HT1080 (cell line): ENCODE data around the gene CKMT1B. TPM values are rescaled to one million over a fixed set of nuclear protein-coding genes. Genes with fewer than 3 reads are reported as not detected.
"Not testable (repeated sequence)": the region's sequence is repeated elsewhere in the genome, so short reads cannot be mapped to it uniquely, and the experiment has no call there.

Experiments used
- DNase-seq: peaks from one replicate; pipeline ENCODE4 v3.0.0-alpha.2; 2015; ENCODE audit warnings: low read depth
- small RNA-seq: library from RNA; depleted of rRNA; stranded (forward); fragments of <200 nt; gene quantifications from one replicate; pipeline ENCODE3, GENCODE V24; 2014
- total RNA-seq: library from RNA; depleted of rRNA; stranded (reverse); fragments of >200 nt; shearing (Covaris generic); gene quantifications from 2 replicates; pipeline ENCODE4 v1.2.3, GENCODE V29; 2014; rRNA removed

Gene CKMT1B
- total RNA-seq, 1 experiment from 2014 or later: 0.27 TPM

GRCh38 chr15:43626937-43627336, 33.1 kb downstream of the CKMT1B start:
- not testable (repeated sequence) for DNase-seq

DNA sequence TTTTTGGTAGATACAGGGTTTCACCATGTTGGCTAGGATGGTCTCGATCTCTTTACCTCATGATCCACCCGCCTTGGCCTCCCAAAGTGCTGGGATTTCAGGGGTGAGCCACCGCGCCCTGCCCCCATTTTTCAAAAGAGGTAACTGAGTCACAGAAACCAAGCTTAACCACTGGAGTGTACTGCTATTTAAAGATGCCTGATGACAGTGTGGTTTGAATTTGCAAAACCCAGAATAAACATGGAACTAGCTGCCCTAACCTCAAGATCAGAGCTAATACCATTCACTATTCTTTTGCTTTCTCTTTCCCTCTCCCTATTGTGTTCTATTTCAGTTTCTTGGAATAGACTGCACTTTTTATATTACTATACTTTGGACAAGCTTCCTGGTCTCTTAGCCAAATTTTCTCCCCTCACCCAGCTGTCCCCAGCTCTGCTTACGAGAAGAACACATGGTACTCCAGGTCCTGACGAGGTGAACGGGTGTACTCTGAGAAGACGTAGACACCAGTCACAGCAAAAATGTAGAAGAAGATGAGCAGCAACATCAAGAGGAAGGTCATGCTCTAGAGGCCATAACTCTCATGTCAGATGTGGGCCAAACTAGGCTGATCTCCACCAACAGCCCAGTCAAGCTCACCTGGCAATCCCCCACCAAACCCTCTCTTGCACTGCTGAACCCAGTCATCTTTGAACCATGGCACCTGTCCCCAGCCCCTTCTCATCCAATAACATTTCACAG, 44.8 kb downstream of the CKMT1B start:
- DNase-seq: not testable (repeated sequence)

Small RNA genes lying within 50 kb of the gene (small RNA-seq; reads per million reads assigned to genes)
- gene PDIA3P2 (not detected), gene RNU6-554P (not detected), gene RNU6-610P (not detected)

Other genes starting within 250 kb of the CKMT1B start
- 17.9 and 23.0 TPM in 2 replicates for gene ZSCAN29, start 223.0 kb upstream of the CKMT1B start, total RNA-seq
- gene TUBGCP4, start 222.9 kb upstream of the CKMT1B start, total RNA-seq: 19.3 and 23.4 TPM in 2 replicates
- 23.1 and 23.4 TPM in 2 replicates for gene TP53BP1, start 100.9 kb upstream of the CKMT1B start, total RNA-seq
- 1.4 and 1.7 TPM in 2 replicates for gene MAP1A, start 76.4 kb upstream of the CKMT1B start, total RNA-seq
- gene PPIP5K1, start 3.8 kb upstream of the CKMT1B start, total RNA-seq: 4.1 and 6.7 TPM in 2 replicates
- gene STRC, start 24.8 kb downstream of the CKMT1B start, total RNA-seq: not detected in 2 replicates
- gene CATSPER2, start 54.8 kb downstream of the CKMT1B start, total RNA-seq: 0.03 and 0.57 TPM in 2 replicates
- gene CKMT1A, start 99.8 kb downstream of the CKMT1B start, total RNA-seq: 0.26 TPM in 1 of 2 replicates, not detected in the other
- gene PDIA3, start 152.4 kb downstream of the CKMT1B start, total RNA-seq: 113 and 216 TPM in 2 replicates
- gene ELL3, start 182.9 kb downstream of the CKMT1B start, total RNA-seq: 2.2 and 3.0 TPM in 2 replicates
- gene SERF2, start 198.3 kb downstream of the CKMT1B start, total RNA-seq: 319 and 346 TPM in 2 replicates
- 0.13 and 0.18 TPM in 2 replicates for gene SERINC4, start 206.2 kb downstream of the CKMT1B start, total RNA-seq
- gene HYPK, start 206.6 kb downstream of the CKMT1B start, total RNA-seq: 19.6 and 26.9 TPM in 2 replicates
- gene MFAP1, start 230.7 kb downstream of the CKMT1B start, total RNA-seq: 21.7 and 23.8 TPM in 2 replicates
- 15.1 and 19.6 TPM in 2 replicates for gene WDR76, start 233.0 kb downstream of the CKMT1B start, total RNA-seq